ENCODE measurements around the gene BPGM. TPM values are rescaled to one million over a fixed set of nuclear protein-coding genes. Genes with fewer than 3 reads are reported as not detected.

BPGM gene
- total and polyA plus RNA-seq, 9 of the 15 experiments (the other 6 are each of a cell fraction or from before 2014, with no cell fraction given) = 14.1 to 46.1 (median 21.2) TPM

DNA sequence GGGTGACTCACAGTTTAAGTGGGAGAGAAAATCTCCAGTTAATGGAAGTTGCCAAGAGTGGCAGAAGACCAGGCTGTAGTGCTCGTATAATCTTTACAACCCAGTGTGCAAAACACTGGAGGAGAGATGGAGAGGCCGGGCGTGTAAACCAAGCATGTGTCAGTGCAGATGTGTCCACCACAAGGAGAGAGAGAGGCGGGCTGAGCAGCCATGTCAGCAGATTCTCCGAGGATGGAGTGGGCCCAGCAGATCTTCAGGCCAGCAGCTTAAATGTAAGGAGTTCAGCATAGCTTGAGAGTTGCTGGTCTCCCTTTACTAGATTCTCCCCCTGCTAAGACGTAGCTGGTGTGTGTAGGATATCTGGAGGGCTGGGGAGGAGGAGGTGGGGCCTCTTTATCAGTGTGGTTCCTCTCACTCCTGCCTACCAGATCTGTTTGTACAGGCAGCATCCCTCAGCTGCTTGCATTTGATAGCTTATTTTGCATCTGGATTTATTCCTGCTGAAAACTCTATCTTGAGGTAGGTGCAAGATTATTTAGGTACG is 13.7 kb downstream of the BPGM start (continued):
- TF ChIP-seq, protein P1, sequence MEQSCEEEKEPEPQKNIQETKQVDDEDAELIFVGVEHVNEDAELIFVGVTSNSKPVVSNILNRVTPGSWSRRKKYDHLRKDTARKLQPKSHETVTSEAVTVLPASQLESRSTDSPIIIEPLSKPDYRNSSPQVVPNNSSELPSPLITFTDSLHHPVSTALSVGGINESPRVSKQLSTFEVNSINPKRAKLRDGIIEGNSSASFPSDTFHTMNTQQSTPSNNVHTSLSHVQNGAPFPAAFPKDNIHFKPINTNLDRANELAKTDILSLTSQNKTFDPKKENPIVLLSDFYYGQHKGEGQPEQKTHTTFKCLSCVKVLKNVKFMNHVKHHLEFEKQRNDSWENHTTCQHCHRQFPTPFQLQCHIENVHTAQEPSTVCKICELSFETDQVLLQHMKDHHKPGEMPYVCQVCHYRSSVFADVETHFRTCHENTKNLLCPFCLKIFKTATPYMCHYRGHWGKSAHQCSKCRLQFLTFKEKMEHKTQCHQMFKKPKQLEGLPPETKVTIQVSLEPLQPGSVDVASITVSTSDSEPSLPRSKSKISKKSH (CRISPR knock-in tag; IDR thresholded peaks at IDR 0.05) = no peak
- TF ChIP-seq ZNF696 (CRISPR knock-in tag; conservative IDR thresholded peaks at IDR 0.05) = no peak
- TF ChIP-seq CREB5 (CRISPR knock-in tag; IDR thresholded peaks at IDR 0.05) = no peak
- no peak for TF ChIP-seq ZNF24 (IDR thresholded peaks at IDR 0.05)
- peak; percentile 90 for TF ChIP-seq DPF2 (IDR thresholded peaks at IDR 0.05)
- no peak for TF ChIP-seq ERF (CRISPR knock-in tag; IDR thresholded peaks at IDR 0.05)
- no peak; the same call in 1 of the 2 replicates for TF ChIP-seq LEF1 (IDR thresholded peaks at IDR 0.05)
- TF ChIP-seq KLF10 (CRISPR knock-in tag; IDR thresholded peaks at IDR 0.05) = no peak
- TF ChIP-seq NFATC3 (IDR thresholded peaks at IDR 0.05) = no peak
- TF ChIP-seq ZNF133 (CRISPR knock-in tag; IDR thresholded peaks at IDR 0.05) = no peak
- TF ChIP-seq ZNF324 (CRISPR knock-in tag; IDR thresholded peaks at IDR 0.05) = no peak
- no peak for TF ChIP-seq ZNF778 (CRISPR knock-in tag; IDR thresholded peaks at IDR 0.05)
- TF ChIP-seq, protein P2, sequence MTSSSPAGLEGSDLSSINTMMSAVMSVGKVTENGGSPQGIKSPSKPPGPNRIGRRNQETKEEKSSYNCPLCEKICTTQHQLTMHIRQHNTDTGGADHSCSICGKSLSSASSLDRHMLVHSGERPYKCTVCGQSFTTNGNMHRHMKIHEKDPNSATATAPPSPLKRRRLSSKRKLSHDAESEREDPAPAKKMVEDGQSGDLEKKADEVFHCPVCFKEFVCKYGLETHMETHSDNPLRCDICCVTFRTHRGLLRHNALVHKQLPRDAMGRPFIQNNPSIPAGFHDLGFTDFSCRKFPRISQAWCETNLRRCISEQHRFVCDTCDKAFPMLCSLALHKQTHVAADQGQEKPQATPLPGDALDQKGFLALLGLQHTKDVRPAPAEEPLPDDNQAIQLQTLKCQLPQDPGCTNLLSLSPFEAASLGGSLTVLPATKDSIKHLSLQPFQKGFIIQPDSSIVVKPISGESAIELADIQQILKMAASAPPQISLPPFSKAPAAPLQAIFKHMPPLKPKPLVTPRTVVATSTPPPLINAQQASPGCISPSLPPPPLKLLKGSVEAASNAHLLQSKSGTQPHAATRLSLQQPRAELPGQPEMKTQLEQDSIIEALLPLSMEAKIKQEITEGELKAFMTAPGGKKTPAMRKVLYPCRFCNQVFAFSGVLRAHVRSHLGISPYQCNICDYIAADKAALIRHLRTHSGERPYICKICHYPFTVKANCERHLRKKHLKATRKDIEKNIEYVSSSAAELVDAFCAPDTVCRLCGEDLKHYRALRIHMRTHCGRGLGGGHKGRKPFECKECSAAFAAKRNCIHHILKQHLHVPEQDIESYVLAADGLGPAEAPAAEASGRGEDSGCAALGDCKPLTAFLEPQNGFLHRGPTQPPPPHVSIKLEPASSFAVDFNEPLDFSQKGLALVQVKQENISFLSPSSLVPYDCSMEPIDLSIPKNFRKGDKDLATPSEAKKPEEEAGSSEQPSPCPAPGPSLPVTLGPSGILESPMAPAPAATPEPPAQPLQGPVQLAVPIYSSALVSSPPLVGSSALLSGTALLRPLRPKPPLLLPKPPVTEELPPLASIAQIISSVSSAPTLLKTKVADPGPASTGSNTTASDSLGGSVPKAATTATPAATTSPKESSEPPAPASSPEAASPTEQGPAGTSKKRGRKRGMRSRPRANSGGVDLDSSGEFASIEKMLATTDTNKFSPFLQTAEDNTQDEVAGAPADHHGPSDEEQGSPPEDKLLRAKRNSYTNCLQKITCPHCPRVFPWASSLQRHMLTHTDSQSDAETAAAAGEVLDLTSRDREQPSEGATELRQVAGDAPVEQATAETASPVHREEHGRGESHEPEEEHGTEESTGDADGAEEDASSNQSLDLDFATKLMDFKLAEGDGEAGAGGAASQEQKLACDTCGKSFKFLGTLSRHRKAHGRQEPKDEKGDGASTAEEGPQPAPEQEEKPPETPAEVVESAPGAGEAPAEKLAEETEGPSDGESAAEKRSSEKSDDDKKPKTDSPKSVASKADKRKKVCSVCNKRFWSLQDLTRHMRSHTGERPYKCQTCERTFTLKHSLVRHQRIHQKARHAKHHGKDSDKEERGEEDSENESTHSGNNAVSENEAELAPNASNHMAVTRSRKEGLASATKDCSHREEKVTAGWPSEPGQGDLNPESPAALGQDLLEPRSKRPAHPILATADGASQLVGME (CRISPR knock-in tag; IDR thresholded peaks at IDR 0.05) = no peak; the same call in 1 of the 2 replicates
- TF ChIP-seq PYGO2 (tag; IDR thresholded peaks at IDR 0.05) = no peak
- TF ChIP-seq ZNF232 (CRISPR knock-in tag; IDR thresholded peaks at IDR 0.05) = no peak
- TF ChIP-seq, protein P3, sequence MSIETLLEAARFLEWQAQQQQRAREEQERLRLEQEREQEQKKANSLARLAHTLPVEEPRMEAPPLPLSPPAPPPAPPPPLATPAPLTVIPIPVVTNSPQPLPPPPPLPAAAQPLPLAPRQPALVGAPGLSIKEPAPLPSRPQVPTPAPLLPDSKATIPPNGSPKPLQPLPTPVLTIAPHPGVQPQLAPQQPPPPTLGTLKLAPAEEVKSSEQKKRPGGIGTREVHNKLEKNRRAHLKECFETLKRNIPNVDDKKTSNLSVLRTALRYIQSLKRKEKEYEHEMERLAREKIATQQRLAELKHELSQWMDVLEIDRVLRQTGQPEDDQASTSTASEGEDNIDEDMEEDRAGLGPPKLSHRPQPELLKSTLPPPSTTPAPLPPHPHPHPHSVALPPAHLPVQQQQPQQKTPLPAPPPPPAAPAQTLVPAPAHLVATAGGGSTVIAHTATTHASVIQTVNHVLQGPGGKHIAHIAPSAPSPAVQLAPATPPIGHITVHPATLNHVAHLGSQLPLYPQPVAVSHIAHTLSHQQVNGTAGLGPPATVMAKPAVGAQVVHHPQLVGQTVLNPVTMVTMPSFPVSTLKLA (conservative IDR thresholded peaks at IDR 0.05) = peak in 1 of 2 experiments; percentile 40; a peak in 1 of 4 replicates
- no peak for TF ChIP-seq ZNF431 (CRISPR knock-in tag; IDR thresholded peaks at IDR 0.05)
- no peak for TF ChIP-seq POLR2H (tag; IDR thresholded peaks at IDR 0.05; ENCODE audit: low read depth)
- TF ChIP-seq HNRNPL (IDR thresholded peaks at IDR 0.05; ENCODE audit: low read depth, low read length) = no peak
- 0 out of 2 replicates have a peak, but pooled peaks have one; percentile 47 for TF ChIP-seq ZKSCAN1 (IDR thresholded peaks at IDR 0.05; ENCODE audit: low read depth, low read length)
- no peak for TF ChIP-seq CBX1 (IDR thresholded peaks at IDR 0.05; ENCODE audit: low read depth)

Data from K562 (cell line).